HG03571 (cell line): Measurements from ENCODE around the gene ZSWIM2.
A peak's percentile ranks its signal among the peaks of the same experiment; 100 is the strongest.
"Not testable (repeated sequence)": the region's sequence is repeated elsewhere in the genome, so short reads cannot be mapped to it uniquely, and the experiment has no call there.

ENCODE experiments used
- ATAC-seq: cut with Tn5 transposase; IDR thresholded peaks from one replicate; pipeline ENCODE4 v1.9.1; 2021; ENCODE audit not compliant: unreplicated experiment

The ZSWIM2 gene, protein sequence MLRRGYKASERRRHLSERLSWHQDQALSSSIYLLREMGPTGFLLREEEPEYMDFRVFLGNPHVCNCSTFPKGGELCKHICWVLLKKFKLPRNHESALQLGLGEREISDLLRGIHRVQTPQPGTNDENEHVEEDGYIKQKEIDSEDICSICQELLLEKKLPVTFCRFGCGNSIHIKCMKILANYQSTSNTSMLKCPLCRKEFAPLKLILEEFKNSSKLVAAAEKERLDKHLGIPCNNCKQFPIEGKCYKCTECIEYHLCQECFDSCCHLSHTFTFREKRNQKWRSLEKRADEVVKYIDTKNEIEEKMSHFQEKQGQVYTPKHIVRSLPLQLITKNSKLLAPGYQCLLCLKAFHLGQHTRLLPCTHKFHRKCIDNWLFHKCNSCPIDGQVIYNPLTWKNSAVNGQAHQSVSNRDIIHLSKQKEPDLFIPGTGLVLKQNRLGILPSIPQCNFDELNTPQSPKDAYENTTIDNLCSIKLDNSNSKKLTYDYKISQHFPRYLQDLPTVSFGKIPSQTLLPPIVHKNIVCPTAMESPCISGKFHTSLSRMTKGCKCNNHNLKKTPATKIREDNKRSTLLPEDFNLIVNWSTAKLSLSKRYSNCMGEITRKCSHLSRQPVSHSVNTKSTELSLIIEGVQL

DNA sequence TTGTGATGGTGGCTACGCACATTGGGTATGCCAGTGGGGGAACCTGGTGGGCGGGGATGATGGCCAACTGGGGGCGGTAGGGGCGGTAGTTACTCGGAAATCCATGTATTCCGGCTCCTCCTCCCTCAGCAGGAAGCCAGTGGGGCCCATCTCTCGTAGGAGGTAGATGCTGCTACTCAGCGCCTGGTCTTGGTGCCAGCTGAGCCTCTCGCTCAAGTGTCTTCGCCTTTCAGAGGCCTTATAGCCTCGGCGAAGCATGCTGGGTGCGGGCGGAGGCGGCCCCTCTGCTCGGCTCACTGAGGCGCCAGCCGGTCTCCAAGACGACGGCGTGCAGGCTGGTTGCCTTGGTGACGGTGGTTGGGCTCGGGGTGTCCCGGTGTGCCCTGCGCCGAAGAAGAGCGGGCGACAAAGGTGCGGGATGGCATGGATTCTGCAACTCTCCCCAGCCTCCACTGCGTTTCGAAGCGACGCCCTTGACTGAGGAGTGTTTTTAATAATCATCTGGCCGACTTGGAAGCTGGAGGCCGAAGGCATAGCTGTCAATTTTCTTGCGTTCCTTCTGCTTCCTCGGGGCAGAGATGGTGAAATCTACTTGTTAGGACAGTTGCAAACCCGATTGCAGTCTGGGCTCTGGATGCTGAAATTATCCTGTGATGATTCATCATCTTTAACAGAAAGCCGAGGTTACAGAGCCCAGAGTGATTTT, at the start of gene ZSWIM2:
ZSWIM2 (minus strand) TSS at position 298 of the 706 bp plus-strand sequence; CDS start at position 258, 40 bp downstream.
- ATAC-seq = peak; percentile 63

DNA sequence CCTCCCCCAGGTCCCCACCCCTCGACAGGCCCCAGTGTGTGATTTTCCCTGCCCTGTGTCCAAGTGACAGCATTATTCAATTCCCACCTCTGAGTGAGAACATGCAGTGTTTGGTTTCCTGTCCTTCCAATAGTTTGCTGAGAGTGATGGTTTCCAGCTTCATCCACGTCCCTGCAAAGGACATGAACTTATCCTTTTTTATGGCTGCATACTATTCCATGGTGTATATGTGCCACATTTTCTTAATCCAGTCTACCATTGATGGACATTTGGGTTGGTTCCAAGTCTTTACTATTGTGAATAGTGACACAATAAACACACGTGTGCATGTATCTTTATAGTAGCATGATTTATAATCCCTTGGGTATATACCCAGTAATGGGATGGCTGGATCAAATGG, 47.2 kb upstream of the ZSWIM2 start:
- not testable (repeated sequence) for ATAC-seq

DNA sequence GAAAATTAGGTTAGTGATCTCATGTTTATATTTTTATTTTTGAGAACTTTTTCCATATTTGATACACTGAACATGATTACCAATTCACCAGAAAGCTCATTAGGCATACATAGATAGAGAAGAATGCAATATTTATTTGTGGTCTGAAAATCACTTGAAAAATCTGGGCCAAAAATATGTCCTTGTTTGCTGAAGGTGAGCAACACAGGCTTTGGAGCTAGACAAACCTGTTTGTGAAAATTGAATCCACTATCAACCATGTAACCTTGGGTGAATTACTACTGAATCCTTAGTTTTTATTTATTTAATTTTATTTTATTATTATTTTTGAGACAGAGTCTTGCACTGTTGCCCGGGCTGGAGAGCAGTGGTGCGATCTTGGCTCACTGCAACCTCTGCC, 46.5 kb upstream of the ZSWIM2 start:
- no peak for ATAC-seq

DNA sequence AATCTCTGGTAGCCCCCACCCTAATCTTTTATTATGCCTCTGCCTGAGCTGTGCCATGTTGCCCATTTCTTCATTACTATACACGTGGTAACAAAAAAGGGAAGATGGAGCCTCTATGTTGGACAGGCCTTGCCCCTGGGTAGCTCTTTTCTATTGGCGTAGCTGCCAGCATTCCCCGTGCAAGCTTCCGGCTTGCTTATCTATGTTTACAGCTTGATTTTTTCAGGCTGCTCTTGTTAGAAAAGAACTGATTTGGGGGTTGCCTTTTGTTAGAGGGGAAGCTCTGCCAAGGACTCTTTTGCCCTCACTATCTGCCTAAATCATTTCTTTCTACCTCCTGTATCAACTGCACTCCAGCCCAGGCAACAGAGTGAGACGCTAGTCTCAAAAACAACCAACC, 45.5 kb upstream of the ZSWIM2 start:
- ATAC-seq = no peak

DNA sequence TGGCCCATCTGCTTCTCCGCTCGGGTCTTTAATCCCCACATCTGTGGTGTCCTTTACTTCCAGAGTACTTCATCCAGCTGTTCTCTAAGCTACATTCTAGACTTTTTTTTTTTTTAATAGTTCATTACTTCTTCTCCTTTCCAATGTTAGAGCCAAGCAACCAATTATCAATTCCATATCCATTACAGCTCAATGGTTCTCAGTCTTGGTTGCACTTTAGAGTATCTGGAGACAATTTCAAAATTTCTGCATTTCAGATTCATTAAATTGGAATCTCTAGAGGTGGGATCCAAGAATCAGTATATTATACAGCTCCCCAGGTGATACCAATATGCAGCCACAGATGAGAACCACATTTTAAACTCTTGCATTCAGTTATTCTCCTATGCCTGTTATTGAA, 43.9 kb upstream of the ZSWIM2 start:
- ATAC-seq = no peak

DNA sequence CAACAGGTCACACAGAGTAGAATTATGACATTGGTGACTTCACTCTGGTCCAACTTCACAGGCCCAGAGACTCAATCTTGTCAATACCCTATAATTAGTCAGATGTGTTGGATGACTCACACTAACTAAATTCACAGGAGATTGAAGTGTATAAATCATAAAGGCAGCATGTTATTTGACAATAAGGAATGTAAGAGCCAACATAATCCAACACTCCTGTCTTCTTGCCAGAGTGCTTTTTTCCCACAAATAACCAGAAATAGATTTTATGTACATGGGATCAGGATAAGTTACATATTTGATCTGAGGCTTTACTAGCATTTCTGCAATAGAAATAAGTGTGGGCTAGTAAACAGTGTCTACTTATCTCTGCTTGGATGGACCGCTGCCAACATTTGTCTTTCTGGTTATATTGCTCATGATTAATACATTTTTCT, 42.2 kb upstream of the ZSWIM2 start:
- no peak for ATAC-seq

DNA sequence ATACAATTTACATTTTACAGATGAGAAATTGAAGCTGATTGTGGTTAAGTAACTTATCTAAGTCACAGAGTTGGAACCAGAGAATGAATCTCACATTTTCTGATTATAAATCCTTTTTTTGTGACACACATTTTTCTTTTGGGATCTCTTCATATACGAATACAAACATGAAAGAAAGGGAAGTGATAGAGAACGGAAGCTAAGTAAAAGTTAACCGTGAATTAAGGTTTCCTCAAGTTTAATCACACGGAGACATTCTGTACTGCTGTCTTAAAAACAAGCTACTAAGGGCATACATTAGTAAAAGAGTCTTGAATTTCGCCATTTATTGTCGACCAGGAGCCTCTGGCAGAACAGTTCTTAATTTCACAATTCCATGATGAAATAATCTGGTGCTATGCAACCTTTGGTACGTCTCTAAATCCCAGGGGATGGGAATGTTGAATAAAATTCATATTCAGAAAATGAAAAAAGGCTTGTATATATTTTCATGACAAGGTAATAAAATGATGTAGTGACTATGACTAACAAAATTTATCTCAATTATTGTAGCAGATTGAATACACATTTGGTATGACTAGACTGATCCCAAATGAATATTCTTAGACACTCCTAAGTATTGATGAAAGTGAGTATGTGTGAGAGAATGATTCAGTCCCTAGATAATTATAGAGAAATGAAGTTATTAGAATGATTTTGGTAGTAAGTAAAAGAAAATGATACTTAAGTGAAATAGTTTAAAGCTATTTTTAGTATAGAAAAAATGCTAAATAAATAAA, 40.3 kb upstream of the ZSWIM2 start:
- no peak for ATAC-seq

DNA sequence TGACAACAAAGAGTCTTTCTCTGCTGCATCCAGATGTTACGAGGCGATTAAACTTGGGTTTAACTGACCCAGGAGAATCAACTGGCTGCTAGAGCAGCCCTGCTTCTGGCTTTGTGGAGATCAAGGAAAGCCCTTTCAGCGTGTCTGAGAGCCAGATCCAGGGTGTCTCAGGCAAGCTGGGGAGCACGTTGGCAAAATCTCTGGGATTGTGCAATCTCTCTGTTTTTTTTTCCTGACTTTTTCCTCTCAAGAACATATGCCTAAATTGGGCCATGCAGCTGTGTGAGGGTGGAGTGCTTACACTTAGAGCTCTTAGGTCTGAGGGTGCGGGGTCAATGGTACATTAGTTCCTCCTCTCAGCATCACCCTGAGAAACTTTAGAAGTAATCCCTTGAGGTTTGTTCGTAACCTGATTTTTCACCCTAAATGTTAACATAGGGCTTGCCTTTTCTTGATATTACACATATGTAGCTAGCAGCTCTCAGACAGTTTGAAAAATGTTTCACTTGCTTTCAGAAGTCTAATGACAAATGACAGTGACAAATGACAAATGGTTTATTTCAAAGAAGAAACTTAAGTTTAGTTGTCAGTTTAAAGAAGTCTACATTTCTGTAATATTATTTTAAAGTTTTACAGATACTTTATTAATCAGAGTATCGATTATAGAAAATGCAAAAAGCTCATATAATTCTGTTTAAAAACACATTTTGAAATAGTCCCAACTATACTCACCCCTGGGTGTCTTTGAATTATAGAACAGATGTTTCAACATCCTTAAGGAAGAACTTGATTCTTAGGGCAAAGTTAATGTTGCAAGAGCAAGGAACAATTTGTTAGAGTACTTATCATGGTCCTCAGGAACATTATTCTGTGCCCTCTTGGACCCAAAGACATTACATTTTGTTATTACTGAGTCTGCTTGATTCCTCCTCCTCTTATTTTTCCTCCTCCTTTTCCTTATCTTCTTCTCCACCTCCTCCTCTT, 38.4 kb upstream of the ZSWIM2 start:
- ATAC-seq = no peak

DNA sequence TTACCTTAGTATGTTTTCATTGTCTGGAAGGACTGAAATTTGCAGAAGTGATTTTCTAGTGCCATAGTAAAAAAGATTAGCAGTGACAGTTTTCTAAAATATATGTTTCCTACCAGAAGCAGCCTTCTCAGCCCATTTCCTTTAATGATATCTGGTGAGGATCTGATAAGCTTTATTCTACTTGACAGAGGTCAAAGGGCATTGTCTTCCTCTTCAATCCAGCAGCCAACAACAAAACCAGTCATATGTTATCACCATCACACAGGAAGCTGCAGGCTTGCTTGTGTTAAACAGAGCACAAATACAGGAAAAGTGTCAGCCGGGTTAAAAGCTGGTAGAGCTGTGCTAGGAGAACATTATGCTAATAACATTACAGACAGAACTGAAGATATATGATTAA, 35.6 kb upstream of the ZSWIM2 start:
- ATAC-seq = no peak

DNA sequence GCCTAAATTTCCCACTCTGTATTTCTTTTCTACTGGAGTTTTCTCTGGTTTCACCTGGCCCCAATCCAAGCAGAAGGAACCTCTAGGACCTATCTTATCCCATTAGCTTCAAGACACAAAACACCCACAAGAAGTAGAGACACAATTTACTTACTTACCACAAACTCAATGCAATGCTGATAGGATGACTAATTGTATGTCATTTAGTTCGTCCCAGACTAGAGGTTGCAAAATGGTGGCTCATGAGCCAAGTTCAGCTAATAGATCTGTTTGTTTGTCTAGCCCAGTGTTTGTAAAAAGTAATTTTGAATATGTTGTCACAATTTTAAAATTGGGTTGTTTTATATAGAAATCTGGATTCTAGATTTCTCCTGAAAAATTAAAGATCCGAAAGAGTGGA, 34.7 kb upstream of the ZSWIM2 start:
- no peak for ATAC-seq

DNA sequence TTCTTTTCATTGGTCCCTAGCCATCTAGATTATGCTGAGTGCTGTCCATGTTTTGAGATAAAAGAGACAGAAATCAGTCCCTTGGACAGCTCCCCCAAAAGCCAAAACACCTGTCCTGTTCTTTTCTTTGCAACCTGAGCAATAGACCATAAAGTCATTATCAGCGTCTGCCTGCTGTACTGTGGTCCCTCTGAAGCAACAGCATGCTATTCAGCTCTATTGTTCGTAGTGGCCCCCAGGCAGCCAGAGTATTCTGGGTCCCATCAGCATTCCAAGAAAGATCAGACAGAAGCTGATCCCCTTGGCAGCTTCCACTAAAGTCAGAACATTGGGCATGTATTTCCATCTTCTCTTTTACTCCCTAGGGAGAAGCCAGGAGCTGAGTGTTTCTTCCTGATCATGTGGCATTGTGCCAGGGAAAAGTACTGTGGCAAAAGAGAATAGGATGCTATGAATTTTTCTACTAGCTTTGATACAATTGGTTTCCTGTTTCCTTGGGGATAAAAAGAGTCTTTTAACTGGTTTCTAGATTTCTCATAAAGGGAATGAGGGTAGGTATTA, 33.6 kb upstream of the ZSWIM2 start:
- no peak for ATAC-seq

DNA sequence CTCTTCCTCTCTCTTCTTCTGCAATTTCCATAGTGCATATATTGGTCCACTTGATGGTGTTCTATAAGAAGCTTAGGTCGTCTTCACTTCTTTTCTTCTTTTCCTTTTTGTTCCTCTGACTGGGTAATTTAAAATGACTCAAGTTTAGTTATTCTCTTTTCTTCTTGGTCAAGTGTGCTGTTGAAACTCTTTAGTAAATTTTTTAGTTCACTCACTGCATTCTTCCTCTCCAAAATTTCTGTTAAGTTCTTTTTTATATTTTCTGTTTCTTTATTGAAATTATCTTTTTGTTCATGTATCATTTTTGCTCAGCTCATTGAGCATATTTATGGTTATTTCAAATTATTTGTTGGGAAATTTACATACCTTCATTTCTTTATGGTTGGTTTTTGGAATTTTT, 32.7 kb upstream of the ZSWIM2 start:
- no peak for ATAC-seq

DNA sequence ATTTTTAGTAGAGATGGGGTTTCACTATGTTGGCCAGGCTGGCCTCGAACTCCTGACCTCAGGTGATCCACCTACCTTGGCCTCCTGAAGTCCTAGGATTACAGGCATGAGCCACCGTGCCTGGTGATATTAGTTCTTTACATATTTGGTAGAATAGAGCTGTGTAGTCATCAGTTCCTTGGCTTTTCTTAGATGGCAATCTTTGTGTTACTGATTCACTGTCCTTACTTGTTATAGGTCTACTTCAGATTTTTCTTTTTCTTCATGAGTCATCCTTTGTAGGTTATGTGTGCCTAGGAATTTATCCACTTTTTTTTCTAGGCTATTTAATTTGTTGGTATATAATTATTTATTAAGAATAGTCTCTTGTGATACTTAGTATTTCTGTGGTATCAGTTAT, 30.3 kb upstream of the ZSWIM2 start:
- ATAC-seq = no peak

DNA sequence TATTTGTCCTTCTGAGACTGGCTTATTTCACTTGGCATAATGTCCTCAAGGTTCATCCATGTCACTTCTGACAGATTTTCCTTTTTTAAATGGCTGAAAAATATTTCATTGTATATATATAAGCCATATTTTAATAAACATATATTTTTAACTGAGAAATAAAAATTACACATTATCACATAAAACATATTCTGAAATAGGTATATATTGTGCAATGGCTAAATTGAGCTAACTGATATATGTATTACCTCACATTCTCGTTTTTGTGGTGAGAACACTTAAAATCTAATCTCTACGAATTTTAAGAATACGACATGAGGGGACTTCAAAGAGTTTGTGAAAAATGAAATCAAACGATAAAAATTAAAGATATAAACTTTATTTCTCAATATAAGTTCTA, 25.7 kb upstream of the ZSWIM2 start:
- ATAC-seq = no peak

DNA sequence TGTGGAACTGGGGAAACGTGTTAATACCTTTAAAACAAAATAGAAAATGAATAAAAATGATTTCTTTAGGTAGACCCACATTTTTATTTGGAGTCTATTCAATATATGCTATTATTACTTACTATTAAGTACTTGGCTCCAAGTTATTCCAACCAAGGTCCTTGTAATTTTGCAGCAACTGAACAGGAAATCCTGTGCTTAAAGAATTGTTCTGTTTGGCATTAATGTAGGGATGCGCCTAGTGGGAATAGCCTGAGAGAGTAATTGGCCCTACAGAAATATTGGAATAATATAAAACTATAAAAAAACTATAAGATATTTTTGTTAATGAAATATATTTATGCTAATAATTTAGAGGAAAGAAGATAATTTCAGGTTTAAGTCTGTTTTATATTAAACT, 22.9 kb upstream of the ZSWIM2 start:
- ATAC-seq = no peak

DNA sequence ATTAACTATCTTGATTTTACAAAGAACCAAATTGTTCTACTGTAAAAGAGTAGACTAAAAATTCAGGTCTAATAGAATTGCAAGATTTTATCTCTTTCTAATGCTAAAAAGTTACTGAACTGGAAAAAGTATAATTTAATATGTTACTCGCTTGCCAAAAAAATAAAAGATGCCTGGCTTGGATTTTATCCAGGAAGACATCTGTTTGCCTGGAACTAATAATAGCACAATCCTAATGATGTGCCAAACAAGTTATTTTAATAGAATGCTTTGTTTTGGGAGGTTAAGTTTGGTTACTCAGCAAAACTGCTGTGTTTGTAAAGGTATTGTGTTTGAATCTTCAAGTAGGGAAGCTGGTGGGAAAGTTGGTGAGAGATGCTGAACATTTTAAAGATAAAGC, 19.4 kb upstream of the ZSWIM2 start:
- no peak for ATAC-seq

DNA sequence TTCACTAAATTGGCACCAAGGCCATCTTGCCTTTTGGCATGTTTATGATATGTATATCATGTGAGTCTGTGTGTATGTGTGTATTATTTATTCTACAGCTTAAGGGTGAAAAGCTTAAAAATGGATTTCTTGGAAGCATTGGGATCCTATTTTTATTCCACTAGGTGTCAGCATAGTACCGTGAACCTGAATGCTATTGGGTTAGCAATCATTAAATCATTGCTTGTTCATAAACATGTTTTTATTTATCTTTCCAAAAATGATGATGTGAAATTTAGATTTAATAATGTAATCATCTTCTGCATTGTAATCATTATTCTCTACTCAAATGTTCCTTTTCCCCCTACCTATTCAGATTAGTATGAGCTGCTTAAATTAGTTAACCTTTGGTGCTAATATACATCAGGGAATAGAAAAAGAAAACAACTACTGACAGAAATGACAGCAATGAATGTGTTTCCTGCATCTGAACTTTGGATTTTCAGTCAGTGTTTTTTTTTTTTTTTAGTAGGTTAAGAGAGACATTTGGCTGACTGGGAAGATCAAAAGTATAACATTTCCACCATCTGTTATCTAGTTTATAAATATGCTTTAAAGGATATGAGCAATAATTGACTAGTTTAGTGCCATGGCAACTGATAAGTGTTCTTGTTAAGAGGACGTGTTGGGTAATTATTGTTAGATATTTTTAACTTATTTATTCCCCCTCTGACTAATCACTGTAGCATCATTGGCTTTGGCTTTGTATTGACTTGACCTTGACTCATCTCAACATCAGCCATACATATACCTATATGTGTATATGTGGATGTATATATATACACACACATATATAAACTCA, 14.1 kb upstream of the ZSWIM2 start:
- ATAC-seq = no peak

DNA sequence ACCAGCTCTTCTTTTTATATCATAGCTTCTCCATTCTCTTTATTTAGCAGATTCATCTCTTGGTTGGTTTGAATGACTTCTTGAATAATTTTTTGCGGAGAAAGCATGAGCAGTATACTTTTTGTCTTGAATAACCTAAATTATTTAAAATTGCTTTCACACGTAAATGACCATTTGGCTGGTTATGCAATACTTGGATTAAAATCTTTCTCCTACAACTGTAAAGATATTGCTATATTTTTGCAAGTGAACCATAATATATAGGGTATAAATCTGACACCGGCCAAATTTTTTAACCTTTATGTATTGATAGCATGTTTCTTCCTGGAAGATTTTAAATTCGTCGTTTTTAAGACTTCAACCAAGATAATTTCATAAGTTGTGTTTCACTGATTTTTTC, 6.2 kb upstream of the ZSWIM2 start:
- ATAC-seq = no peak

DNA sequence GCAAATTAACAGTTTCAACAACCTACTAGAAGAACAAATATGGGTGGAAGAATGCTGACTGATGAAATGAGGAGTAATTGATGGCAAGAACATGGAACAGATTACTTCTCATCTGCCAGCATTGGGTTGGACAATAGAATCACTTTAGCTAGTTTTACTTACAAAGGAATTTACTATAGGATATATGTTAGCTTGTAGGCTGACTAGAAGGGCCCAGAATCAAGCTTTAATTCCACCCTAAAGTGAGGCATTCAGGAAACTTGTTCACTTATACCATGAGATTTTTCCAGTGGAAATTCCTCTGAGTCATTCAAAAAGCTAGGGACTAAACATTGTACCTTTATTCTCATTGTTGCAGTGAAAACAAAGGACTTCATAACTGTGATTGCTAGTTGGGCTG, 5.0 kb upstream of the ZSWIM2 start:
- no peak for ATAC-seq
